HG03066 (cell line): ENCODE measurements around the gene UVSSA.
"Not testable (repeated sequence)": the region's sequence is repeated elsewhere in the genome, so short reads cannot be mapped to it uniquely, and the experiment has no call there.

ENCODE experiments used
- ATAC-seq: cut with Tn5 transposase; IDR thresholded peaks from one replicate; pipeline ENCODE4 v1.9.1; 2021; ENCODE audit warnings: low read depth; ENCODE audit not compliant: unreplicated experiment

UVSSA gene

GRCh38 chr4:1329408-1330371, 17.3 kb upstream of the UVSSA start:
- ATAC-seq = no peak

- no peak for ATAC-seq
Measured at GRCh38 chr4:1330761-1331590, 16.0 kb upstream of the UVSSA start.

- no peak for ATAC-seq
Measured at GRCh38 chr4:1331591-1332353, 15.2 kb upstream of the UVSSA start.

DNA sequence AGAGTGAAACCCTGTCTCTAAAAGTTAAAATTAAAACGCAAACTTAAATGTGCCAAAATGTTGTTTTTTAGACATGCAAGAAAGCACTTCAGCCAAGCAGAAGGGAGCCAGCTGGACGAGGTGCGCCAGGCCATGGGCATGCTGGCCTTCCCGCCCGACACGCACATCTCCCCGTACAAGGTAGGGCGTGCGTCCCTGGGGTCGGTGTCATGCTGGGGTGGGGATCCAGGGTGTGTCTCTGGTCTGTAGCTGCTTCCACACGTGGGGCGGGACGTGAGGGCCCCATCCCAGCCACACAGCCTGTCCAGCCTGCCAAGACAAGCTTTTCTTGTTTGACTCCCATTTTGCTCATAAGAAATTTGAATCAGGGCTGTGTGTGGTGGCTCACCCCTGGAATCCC, 14.3 kb upstream of the UVSSA start:
- ATAC-seq = no peak

DNA sequence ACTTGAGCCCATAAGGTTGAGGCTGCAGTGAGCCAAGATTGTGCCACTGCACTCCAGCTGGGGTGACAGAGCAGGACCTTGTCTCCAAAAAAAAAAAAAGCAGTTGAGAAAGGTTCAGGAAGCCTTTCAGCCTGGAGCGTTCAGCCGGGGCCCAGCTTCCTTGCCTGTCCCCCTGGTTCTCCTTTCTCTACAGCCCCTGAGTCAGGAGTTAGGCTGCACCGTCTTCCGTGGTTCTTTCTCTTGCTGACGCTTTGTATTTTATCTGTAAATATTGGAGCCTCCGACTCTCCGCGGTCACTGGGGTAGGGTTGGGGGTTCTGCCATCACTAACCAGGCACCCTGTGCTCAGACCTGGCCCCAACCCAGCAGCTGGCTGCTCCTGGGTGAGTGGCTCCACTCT, 13.8 kb upstream of the UVSSA start:
- ATAC-seq = no peak

DNA sequence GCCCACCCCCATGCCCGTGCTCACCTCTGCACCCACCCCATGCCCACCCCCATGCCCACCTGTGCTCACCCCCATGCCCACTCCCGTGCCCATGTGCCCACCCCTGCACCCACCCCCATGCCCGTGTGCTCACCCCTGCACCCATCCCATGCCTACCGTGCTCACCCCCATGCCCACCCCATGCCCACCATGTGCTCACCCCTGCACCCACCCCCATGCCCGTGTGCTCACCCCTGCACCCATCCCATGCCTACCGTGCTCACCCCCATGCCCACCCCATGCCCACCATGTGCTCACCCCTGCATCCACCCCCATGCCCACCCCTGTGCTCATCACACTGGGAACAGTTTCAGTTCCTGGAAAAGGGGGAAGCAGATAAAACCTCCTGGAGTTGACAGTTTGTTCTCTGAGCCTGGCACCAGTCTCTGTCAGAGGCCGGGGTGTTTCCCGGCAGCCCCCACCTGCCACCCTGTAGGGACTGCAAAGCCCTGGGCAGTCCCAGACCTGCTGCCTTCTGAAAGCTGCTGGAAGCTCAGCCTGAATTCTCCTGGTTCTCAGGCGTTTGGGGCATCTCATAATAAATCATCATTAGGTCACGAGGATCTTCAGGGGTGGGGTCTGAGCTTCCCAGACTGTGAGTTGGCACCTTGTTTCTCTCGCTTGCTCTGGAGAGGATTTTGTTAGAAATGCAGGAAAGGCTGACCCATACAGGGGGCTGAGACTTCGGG, 13.0 kb upstream of the UVSSA start:
- not testable (repeated sequence) for ATAC-seq

GRCh38 chr4:1334579-1334895, 12.5 kb upstream of the UVSSA start:
- ATAC-seq = no peak

GRCh38 chr4:1335193-1335883, 11.7 kb upstream of the UVSSA start:
- ATAC-seq = not testable (repeated sequence)

- ATAC-seq = no peak
Measured at GRCh38 chr4:1336088-1336491, 10.9 kb upstream of the UVSSA start.

DNA sequence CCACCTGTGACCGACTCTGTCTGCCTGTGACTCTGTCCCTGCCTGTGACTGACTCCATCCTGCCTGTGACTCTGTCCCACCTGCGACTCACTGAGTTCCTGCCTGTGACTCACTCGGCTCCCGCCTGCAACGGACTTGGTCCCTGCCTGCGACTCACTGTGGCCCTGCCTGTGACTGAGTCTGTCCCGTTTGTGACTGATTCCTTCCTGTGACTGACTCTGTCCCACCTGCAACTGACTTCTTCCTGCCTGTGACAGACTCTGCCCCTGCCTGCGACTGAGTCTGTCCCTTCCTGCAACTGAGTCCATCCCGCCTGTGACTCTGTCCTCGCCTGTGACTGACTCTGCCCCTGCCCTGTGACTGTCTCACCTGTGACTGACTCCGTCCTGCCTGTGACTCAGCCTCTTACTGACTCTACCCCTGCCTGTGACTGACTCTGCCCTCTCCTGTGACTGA, 9.6 kb upstream of the UVSSA start:
- no peak for ATAC-seq

- ATAC-seq = no peak
Measured at GRCh38 chr4:1337951-1338751, 8.9 kb upstream of the UVSSA start.

- ATAC-seq = no peak
Measured at GRCh38 chr4:1338752-1339414, 8.1 kb upstream of the UVSSA start.

DNA sequence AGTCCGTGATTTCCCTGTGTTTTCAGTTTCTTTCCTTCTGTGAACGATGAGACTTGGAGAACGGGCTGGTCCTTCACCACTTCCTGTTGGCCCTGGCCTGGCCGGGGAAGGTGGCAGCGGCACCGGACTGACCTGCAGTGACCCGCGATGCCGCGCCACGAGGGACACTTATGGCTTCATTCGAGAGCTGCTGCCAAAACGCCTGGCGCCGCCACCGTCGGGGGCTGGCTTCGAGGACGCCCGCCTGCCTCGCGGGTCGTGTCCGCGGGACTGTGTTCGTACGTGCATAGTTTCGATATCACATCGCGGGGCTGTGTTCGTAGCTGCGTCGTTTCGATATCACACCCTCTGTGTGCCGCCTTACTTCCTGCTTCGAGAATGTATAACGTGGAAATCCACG, 7.5 kb upstream of the UVSSA start:
- ATAC-seq = no peak

- no peak for ATAC-seq
Measured at GRCh38 chr4:1340181-1340747, 6.7 kb upstream of the UVSSA start.

DNA sequence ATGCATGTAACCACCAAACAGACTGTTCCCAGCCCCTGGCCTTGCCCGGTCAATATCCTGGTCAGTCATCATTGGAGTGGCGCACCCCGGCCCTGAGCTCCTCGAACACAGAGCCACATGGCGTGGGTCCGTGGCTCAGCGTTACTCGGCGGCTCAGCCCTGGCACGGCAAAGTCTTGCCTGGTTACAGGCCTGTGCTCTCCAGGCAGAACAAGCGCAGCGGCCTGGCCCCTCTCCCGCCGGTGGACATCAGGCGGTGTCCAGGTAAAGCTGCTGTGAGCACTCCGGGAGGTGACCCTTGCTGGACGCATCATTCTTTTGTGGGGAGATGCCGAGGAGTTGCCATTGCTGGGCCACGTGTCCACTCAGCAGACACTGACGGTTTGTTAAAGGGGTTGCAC, 6.1 kb upstream of the UVSSA start:
- no peak for ATAC-seq

DNA sequence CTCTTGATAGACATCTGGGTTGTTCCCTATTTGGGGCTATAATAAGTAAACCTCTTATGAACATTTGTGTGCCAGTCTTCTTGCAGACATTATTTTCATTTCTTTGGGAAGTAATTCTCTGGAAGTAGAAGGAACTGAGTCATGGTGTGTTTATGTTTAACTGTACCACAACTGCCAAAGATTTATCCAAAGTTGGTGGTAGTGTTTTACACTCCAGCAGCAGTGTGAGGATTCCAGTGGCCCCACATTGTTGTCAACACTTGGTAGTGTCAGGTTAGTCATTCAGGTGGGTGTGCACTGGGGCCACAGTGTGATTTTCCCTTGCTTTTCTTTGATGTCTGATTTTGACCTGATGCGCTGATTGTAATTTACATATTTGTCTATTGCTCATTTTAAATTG, 5.0 kb upstream of the UVSSA start:
- no peak for ATAC-seq

DNA sequence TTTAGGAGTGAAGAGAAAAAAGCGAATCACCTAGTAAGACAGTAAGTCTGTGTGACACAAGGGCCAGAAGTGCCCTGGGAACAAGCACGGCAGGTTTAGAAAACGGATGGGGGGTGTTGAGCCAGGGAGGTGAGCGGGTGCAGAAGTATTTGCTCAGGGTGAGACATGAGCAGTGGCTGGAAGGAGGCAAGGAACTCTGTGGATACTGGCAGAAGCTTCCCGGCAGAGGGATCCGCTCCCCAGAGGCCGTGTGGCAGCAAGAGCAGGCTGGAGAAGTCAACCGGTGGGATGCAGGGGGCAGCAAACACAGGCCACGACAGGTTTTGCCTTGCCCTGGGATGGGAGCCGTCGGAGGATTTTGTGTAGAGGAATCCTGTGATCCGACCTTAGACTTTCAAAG, 2.3 kb upstream of the UVSSA start:
- no peak for ATAC-seq
